PC-3 (cell line): ENCODE measurements around the gene SP140.

ENCODE experiments used
- EZH2 ChIP-seq: fragments of 300-600 bp; sonication (generic); IDR thresholded peaks from one replicate; pipeline ENCODE4 v1.6.1; 2017; ENCODE audit warnings: antibody characterized with exemption, mild to moderate bottlenecking, low read length; ENCODE audit not compliant: unreplicated experiment
- EZH2phosphoT487 ChIP-seq: fragments of 300-600 bp; sonication (generic); IDR thresholded peaks from 2 replicates; pipeline ENCODE4 v1.6.1; 2018; ENCODE audit warnings: mild to moderate bottlenecking, antibody characterized with exemption, low read length, borderline replicate concordance
- TF ChIP-seq, protein P1 (sequence below): fragments of 300-600 bp; sonication (generic); conservative IDR thresholded peaks from 2 replicates; pipeline ENCODE4 v1.5.1; 2017; ENCODE audit warnings: antibody characterized with exemption, low read depth, mild to moderate bottlenecking, low read length

DNA sequence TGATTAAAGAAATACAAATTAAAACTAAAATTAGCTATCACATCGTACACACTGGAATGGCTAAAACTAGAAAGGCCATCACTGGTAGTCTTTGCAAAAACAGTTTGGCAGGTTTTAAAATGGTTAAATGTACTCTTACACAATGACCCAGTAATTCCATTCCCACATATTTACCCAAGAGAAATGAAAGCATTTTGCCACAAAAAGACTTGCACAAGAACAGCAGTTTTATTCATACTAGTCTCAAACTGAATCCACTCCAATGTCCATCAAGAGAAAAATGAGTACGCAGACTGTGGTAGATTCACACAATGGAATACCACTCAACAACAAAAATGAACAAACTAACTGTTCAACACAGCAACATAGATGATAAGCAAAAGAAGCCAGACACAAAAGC, 130.5 kb downstream of the SP140 start:
- TF ChIP-seq, protein P1, sequence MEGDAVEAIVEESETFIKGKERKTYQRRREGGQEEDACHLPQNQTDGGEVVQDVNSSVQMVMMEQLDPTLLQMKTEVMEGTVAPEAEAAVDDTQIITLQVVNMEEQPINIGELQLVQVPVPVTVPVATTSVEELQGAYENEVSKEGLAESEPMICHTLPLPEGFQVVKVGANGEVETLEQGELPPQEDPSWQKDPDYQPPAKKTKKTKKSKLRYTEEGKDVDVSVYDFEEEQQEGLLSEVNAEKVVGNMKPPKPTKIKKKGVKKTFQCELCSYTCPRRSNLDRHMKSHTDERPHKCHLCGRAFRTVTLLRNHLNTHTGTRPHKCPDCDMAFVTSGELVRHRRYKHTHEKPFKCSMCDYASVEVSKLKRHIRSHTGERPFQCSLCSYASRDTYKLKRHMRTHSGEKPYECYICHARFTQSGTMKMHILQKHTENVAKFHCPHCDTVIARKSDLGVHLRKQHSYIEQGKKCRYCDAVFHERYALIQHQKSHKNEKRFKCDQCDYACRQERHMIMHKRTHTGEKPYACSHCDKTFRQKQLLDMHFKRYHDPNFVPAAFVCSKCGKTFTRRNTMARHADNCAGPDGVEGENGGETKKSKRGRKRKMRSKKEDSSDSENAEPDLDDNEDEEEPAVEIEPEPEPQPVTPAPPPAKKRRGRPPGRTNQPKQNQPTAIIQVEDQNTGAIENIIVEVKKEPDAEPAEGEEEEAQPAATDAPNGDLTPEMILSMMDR: no peak
- TF ChIP-seq EZH2phosphoT487 (no peak), EZH2 (no peak)
